ENCODE measurements around the gene FMNL3.
"Not testable (repeated sequence)": the region's sequence is repeated elsewhere in the genome, so short reads cannot be mapped to it uniquely, and the experiment has no call there.

DNA sequence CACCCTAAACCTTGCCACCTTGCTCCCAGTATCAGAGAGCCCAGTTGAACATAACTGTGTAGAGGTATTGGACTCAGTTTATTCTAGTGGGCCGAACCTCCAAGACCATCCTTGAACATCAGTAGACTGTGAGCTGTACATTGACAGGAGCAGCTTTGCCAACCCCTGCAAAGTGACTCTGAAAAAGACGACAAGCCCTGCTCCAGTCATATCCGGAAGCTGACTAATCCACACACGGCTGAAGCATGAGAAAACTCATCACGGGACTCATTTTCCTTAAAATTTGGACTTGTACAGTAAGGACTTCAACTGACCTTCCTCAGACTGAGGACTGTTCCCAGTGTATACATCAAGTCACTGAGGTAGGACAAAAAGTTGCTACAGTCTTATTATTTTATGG is 31.5 kb upstream of the FMNL3 start:
- not testable (repeated sequence) for TF ChIP-seq EZH2 (IDR thresholded peaks at IDR 0.05; ENCODE audit: low read depth)
- TF ChIP-seq, protein P1, sequence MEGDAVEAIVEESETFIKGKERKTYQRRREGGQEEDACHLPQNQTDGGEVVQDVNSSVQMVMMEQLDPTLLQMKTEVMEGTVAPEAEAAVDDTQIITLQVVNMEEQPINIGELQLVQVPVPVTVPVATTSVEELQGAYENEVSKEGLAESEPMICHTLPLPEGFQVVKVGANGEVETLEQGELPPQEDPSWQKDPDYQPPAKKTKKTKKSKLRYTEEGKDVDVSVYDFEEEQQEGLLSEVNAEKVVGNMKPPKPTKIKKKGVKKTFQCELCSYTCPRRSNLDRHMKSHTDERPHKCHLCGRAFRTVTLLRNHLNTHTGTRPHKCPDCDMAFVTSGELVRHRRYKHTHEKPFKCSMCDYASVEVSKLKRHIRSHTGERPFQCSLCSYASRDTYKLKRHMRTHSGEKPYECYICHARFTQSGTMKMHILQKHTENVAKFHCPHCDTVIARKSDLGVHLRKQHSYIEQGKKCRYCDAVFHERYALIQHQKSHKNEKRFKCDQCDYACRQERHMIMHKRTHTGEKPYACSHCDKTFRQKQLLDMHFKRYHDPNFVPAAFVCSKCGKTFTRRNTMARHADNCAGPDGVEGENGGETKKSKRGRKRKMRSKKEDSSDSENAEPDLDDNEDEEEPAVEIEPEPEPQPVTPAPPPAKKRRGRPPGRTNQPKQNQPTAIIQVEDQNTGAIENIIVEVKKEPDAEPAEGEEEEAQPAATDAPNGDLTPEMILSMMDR (conservative IDR thresholded peaks at IDR 0.05): not testable (repeated sequence)
